Hematopoietic multipotent progenitor cell treated with erythropoietin and hydrocortisone succinate and interleukin-3 and kit ligand, for 6 days (in vitro differentiated cells): ENCODE data around the gene LINS1.
"Not testable (repeated sequence)": the region's sequence is repeated elsewhere in the genome, so short reads cannot be mapped to it uniquely, and the experiment has no call there.

Experiments
- DNase-seq: peaks from one replicate; pipeline ENCODE4 v3.0.0-alpha.2; 2015

Gene LINS1

GRCh38 chr15:100601617-100602063 is 344 bp downstream of the LINS1 start:
- no peak for DNase-seq

- peak; percentile 77 for DNase-seq
Observed at GRCh38 chr15:100601163-100601562, 821 bp downstream of the LINS1 start.

- no peak for DNase-seq
Observed at GRCh38 chr15:100598655-100599054, 3.3 kb downstream of the LINS1 start.

GRCh38 chr15:100597862-100598261 is 4.1 kb downstream of the LINS1 start:
- no peak for DNase-seq

GRCh38 chr15:100596792-100597191 is 5.2 kb downstream of the LINS1 start:
- DNase-seq: peak; percentile 93

GRCh38 chr15:100595964-100596363 is 6.0 kb downstream of the LINS1 start:
- DNase-seq: peak; percentile 22

- no peak for DNase-seq
Observed at GRCh38 chr15:100593431-100593830, 8.6 kb downstream of the LINS1 start.

- DNase-seq: no peak
Observed at GRCh38 chr15:100592898-100593297, 9.1 kb downstream of the LINS1 start.

GRCh38 chr15:100591835-100592234 is 10.1 kb downstream of the LINS1 start:
- no peak for DNase-seq

- DNase-seq: not testable (repeated sequence)
Observed at GRCh38 chr15:100591163-100591562, 10.8 kb downstream of the LINS1 start.

GRCh38 chr15:100588638-100589242 is 13.2 kb downstream of the LINS1 start:
- DNase-seq: peak; percentile 38

- no peak for DNase-seq
Observed at GRCh38 chr15:100580414-100580813, 21.6 kb downstream of the LINS1 start.

GRCh38 chr15:100573526-100573925 is 28.5 kb downstream of the LINS1 start:
- DNase-seq: no peak

GRCh38 chr15:100572362-100572983 is 29.5 kb downstream of the LINS1 start:
- DNase-seq: peak; percentile 63

- DNase-seq: no peak
Observed at GRCh38 chr15:100571592-100572167, 30.3 kb downstream of the LINS1 start.

GRCh38 chr15:100570735-100571313 is 31.2 kb downstream of the LINS1 start:
- no peak for DNase-seq

GRCh38 chr15:100570275-100570674 is 31.7 kb downstream of the LINS1 start:
- no peak for DNase-seq

- DNase-seq: no peak
Observed at GRCh38 chr15:100569391-100569790, 32.6 kb downstream of the LINS1 start.

- DNase-seq: no peak
Observed at GRCh38 chr15:100566850-100567628, 34.9 kb downstream of the LINS1 start.

- DNase-seq: no peak
Observed at GRCh38 chr15:100565591-100565990, 36.4 kb downstream of the LINS1 start.

- DNase-seq: peak; percentile 13
Observed at GRCh38 chr15:100560323-100560722, 41.7 kb downstream of the LINS1 start.

- peak; percentile 11 for DNase-seq
Observed at GRCh38 chr15:100559330-100559729, 42.7 kb downstream of the LINS1 start.

- DNase-seq: no peak
Observed at GRCh38 chr15:100558771-100559254, 43.2 kb downstream of the LINS1 start.
